Spinal cord (tissue), 10 donors: ENCODE data around the gene TSPAN7. TPM values are rescaled to one million over a fixed set of nuclear protein-coding genes. Genes with fewer than 3 reads are reported as not detected.

ENCODE experiments used
- DNase-seq, 6 donors: peaks; one replicate each; pipeline versions ENCODE4 v3.0.0 to v3.0.0-alpha.2; 2013 to 2015; ENCODE audit warnings: low spot score in 6 of 6, low read depth in 4 of 6
- H3K27ac ChIP-seq: one replicate; pipeline ENCODE4 v1.5.1; 2013; ENCODE audit warnings: low read depth, low read length, control low read depth
- H3K27me3 ChIP-seq: one replicate; pipeline ENCODE4 v1.6.1; 2013; ENCODE audit warnings: low read length; ENCODE audit not compliant: control insufficient read depth, insufficient read depth
- H3K36me3 ChIP-seq: one replicate; pipeline ENCODE4 v1.6.1; 2013; ENCODE audit warnings: low read length; ENCODE audit not compliant: control insufficient read depth, insufficient read depth
- H3K4me1 ChIP-seq: one replicate; pipeline ENCODE4 v1.6.1; 2013; ENCODE audit warnings: low read length; ENCODE audit not compliant: control insufficient read depth, insufficient read depth
- H3K4me3 ChIP-seq: one replicate; pipeline ENCODE4 v1.5.1; 2013; ENCODE audit warnings: low read depth, low read length, control low read depth
- H3K9me3 ChIP-seq: one replicate; pipeline ENCODE4 v1.6.1; 2013; ENCODE audit warnings: low read length; ENCODE audit not compliant: control insufficient read depth, insufficient read depth
- WGBS: methylation state at CpG from one replicate; pipeline ENCODE4 v1.1.5; 2013; ENCODE audit warnings: missing lambda C conversion rate; ENCODE audit not compliant: insufficient coverage; 5-methylcytosine and 5-hydroxymethylcytosine counted together
- long read RNA-seq, 4 donors: transcript quantifications; one replicate each; lab custom pipeline, GENCODE V29; 2026
- polyA plus RNA-seq, 2 donors: library from polyadenylated mRNA; unstranded; fragments of 120-200 nt; gene quantifications; one replicate each; pipeline ENCODE4 v1.2.1, GENCODE V29; 2013; ENCODE audit not compliant: insufficient read length in 2 of 2
- total RNA-seq, 2 donors: library from RNA; depleted of rRNA in 1 of 2; stranded (reverse); fragments of 120-200 nt in 1 of 2; fragments of >200 nt in 1 of 2; gene quantifications; one replicate each; pipeline versions ENCODE4 v1.2.3 to v1.2.4, GENCODE V29; 2013 to 2014
- donor health status: healthy.

Gene TSPAN7, protein sequence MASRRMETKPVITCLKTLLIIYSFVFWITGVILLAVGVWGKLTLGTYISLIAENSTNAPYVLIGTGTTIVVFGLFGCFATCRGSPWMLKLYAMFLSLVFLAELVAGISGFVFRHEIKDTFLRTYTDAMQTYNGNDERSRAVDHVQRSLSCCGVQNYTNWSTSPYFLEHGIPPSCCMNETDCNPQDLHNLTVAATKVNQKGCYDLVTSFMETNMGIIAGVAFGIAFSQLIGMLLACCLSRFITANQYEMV
- 100 to 1,000 TPM; 177 to 185 TPM for total RNA-seq
- polyA plus RNA-seq, result 100 to 1,000 TPM; 548 to 601 TPM
- long read RNA-seq, donor 1, transcript TSPAN7-203 (7 exons, 1,683 nt), result minor isoform, 15 of 385 reads
- long read RNA-seq, donor 1, transcript TSPAN7-202 (8 exons, 1,909 nt), result major isoform, 189 of 385 reads
- long read RNA-seq, donor 1, partial matches to known transcripts, result 181 of 385 reads
- long read RNA-seq, donor 1, other reads (novel, unspliced or antisense), result 0 of 385 reads
- long read RNA-seq, donor 2, transcript TSPAN7-202 (8 exons, 1,909 nt), result major isoform, 69 of 188 reads
- long read RNA-seq, donor 2, transcript TSPAN7-203 (7 exons, 1,683 nt), result minor isoform, 14 of 188 reads
- long read RNA-seq, donor 2, partial matches to known transcripts, result 105 of 188 reads
- long read RNA-seq, donor 2, other reads (novel, unspliced or antisense), result 0 of 188 reads
- long read RNA-seq, donor 3, transcript TSPAN7-202 (8 exons, 1,909 nt), result major isoform, 92 of 210 reads
- long read RNA-seq, donor 3, transcript TSPAN7-203 (7 exons, 1,683 nt), result minor isoform, 9 of 210 reads
- long read RNA-seq, donor 3, partial matches to known transcripts, result 109 of 210 reads
- long read RNA-seq, donor 3, other reads (novel, unspliced or antisense), result 0 of 210 reads
- long read RNA-seq, donor 4, transcript TSPAN7-202 (8 exons, 1,909 nt), result major isoform, 17 of 24 reads
- long read RNA-seq, donor 4, partial matches to known transcripts, result 7 of 24 reads
- long read RNA-seq, donor 4, other reads (novel, unspliced or antisense), result 0 of 24 reads

DNA sequence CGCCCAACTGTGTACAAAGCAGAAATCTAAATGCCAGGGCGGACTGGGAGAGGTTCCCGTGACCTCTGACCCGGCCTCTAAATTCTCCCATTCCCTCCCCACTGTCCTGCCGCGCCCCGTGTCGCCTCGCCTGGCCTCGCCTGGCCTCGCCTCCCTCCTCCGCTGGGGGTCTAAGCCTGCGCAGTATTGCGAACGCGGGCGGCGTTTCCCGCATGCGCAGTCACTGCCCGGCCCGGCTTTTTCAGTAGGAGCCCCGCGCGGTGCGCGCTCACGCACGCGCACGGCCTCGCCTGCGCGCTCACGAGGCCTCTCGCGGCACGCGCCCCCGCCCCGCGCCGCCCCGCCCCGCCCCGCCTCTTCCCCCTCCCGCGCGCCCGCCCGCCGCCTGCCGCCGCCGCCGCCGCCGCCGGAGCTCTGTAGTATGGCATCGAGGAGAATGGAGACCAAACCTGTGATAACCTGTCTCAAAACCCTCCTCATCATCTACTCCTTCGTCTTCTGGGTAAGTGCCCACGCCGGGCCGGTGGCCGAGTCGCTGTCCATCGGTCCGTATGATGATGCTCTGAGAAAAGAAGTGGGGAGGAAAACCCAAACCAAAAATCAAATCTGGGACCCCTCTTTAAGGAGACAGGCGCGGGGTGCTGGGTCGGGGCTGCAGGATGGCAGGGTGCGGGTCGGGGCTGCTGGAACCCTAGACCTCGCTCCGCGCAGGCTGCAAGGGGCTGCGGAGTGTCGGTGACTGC lies at the start of gene TSPAN7:
Gene TSPAN7 (plus strand): TSS at position 417 of the 743 bp plus-strand sequence. CDS start 5 bp downstream, at position 422.
- H3K36me3 ChIP-seq, result no peaks in the 10 kb centered on the region
- H3K27me3 ChIP-seq, result peaks cover 3% of the 10 kb centered on the region
- H3K4me1 ChIP-seq, result peaks cover 4% of the 10 kb centered on the region
- DNase-seq, result peak in 5 of 6 donors; percentile 46 to 95 (median 77)
- WGBS, result 23% methylated on average over 48 of the region's 78 CpGs
- H3K9me3 ChIP-seq, result no peaks in the 10 kb centered on the region
- H3K4me3 ChIP-seq, result peak within 1 kb of the TSS; percentile 75
- H3K27ac ChIP-seq, result peak within 1 kb of the TSS; percentile 67

DNA sequence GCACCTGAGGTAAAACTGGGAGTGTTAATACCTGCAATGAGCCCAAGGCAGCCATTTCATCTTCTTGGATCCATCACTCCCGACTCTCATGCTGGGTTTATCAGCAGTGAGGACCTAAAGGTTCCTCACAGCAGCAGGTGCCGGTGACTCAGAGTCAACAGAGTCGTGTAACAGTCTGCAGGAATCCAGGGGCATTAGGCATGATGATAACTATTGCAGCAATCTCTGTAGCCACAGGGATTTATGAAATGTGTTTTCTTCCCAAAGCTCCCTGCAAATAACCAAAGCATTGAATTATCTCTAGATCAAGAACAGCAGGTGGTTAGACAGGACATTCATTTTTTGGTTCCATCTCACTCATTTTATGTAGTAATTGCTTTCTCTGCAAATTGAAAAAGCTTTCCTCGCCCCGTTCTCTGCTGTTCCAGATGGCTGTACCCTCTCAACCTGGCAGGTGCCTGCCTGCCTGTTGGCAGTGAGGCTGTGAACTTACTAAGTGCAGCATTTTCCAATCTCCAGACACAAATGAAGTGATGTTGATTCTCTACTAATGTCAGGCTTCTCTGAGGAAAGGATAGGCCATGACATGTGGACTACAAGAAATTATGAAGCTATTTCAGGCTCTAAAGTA lies 48.1 kb upstream of the TSPAN7 start:
- WGBS, result 43% methylated on average over 3 of the region's 5 CpGs
- Histone ChIP-seq H3K27ac (no peak overlapping the region), H3K4me3 (no peak overlapping the region), H3K27me3 (no peaks in the 10 kb centered on the region), H3K36me3 (no peaks in the 10 kb centered on the region), H3K9me3 (no peaks in the 10 kb centered on the region), H3K4me1 (no peaks in the 10 kb centered on the region)
- DNase-seq, result peak in 2 of 6 donors; percentile 13 to 78

DNA sequence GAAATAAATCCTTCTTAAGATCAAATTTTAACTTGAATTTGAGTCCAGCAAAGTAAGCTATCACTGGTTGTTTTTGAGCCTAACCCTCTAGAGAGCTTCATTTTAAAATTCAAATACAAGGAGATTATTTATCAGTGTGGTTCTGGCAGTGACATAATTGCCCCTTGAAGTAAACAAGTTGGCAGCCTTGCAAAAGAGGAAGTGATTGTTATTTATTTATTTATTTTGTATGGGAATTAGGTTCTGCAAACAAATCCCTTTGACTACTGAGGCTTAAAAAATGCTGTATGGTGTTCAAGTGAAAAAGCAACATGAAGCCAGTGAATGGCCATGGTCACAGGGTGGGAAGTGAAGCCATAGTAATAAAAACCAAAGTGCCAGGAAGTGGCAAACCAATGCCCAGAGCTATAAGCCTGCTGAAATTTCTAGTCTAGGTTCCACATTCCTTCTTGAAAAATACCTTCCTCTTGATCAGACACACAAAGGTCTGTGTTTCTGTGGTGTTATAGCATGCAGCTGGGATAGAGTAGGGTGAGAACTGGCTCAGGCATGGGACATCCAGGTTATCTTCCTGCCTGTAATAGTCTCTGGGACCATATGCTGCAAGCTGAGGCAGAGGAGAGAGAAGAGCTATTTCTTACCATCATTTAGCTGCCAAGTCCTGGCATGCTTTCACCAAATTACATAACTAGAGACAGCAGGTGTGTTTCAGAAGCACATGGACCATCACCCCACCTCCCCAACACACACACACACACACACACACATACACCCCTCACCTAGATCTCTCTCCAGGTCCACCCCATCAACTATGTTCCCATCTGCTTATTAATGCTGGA lies 47.1 kb upstream of the TSPAN7 start:
- no peak overlapping the region for H3K27ac ChIP-seq
- DNase-seq, result peak in 2 of 6 donors; percentile 43 to 53
- H3K4me1 ChIP-seq, result no peaks in the 10 kb centered on the region
- H3K9me3 ChIP-seq, result no peaks in the 10 kb centered on the region
- H3K27me3 ChIP-seq, result no peaks in the 10 kb centered on the region
- no peak overlapping the region for H3K4me3 ChIP-seq
- H3K36me3 ChIP-seq, result no peaks in the 10 kb centered on the region

DNA sequence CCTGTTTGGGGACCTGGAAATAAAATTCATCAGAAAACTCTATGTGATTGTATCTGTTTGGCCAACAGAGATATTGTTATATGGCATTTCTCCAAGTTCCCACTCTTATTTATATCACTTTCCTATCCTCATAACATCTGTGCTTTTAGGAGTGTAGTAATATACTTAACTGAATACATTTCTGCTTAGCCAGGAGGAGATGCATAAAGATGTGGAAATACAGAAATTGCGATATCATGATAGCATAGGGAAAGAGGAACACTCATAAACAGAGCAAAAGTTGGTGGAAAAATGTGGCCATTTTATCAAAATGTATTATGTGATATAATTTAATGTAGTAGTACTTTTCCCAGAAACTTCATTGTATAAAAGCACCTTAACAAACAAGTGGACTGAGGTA lies 46.1 kb upstream of the TSPAN7 start:
- no peaks in the 10 kb centered on the region for H3K36me3 ChIP-seq
- no peak overlapping the region for H3K27ac ChIP-seq
- H3K4me3 ChIP-seq, result no peak overlapping the region
- no peaks in the 10 kb centered on the region for H3K27me3 ChIP-seq
- WGBS, result no CpG with 5 or more reads among the region's 1 CpG
- no peaks in the 10 kb centered on the region for H3K4me1 ChIP-seq
- DNase-seq, result peak in 1 of 6 donors; percentile 8
- H3K9me3 ChIP-seq, result no peaks in the 10 kb centered on the region

DNA sequence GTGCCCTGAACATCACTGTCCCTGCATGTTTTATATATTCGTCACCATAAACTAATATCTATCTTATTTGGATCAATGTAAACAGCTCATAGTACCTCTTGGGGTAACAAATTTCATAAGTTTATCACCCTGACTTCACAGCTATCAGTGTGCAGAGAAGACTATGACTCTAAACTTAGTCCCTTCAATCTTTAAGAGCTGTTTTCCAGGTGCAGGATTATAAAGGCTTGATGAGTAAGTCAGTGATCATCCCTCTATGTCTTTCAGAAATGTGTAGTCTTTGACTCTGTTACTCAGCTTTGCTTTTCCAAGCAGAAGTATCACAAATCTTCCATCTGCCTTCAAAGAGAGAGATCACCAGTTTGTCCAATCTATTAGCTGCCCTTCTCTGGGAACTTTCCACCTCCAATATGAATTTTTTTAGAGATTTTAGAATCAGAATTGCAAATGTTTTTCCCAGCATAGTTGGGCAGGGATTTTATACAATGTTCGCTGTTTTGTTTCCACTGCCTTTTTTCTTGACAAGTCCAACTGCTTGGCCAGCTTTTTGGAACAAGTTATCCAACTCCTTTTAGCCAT lies 45.1 kb upstream of the TSPAN7 start:
- H3K4me1 ChIP-seq, result no peaks in the 10 kb centered on the region
- DNase-seq, result no peak
- H3K36me3 ChIP-seq, result no peaks in the 10 kb centered on the region
- WGBS, result 100% methylated on average over 1 of the region's 2 CpGs
- no peaks in the 10 kb centered on the region for H3K9me3 ChIP-seq
- no peak overlapping the region for H3K4me3 ChIP-seq
- H3K27ac ChIP-seq, result no peak overlapping the region
- H3K27me3 ChIP-seq, result no peaks in the 10 kb centered on the region

DNA sequence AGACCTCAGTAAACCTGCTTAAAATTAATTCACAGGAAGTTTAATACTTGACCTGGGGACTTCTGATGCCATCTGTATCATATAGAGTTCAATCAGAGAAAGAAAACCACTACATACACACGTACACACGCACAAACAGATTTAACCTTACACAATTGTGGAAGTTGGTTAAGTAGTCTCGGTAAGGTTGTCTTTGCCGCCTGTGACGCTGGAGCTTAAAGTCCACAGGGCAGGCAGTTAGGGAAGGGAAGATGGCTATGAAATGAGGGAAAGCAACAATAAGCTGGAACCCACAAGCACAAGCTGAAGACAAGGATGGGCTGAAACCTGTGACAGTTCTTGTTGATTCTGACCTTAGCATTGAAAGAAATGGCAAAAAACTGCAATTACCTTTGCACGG lies 41.7 kb upstream of the TSPAN7 start:
- Histone ChIP-seq H3K4me1 (no peaks in the 10 kb centered on the region), H3K36me3 (no peaks in the 10 kb centered on the region), H3K27me3 (no peaks in the 10 kb centered on the region), H3K9me3 (no peaks in the 10 kb centered on the region), H3K4me3 (no peak overlapping the region), H3K27ac (no peak overlapping the region)
- 77% methylated on average over 3 of the region's 6 CpGs for WGBS
- no peak for DNase-seq

DNA sequence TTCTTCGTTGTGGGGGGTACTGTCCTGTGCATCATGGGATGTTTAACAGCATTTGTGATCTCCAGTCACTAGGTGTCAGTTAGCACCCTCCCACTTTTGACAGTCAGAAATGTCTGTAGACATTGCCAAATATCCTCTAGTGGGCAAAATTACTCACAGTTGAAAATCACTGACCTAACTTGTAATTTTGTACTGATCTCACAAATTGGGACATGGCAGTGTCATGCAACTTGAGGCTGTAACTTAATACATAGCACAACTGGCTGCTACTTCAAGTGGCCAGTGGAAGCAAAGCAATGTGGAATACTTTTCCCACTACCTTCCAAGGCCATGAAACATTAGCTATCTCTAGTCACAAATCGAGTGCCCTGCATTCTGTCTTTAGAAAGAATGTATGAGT lies 23.2 kb upstream of the TSPAN7 start:
- H3K27me3 ChIP-seq, result no peaks in the 10 kb centered on the region
- DNase-seq, result no peak
- no peaks in the 10 kb centered on the region for H3K9me3 ChIP-seq
- WGBS, result no CpG with 5 or more reads among the region's 2 CpGs
- H3K4me3 ChIP-seq, result no peak overlapping the region
- H3K4me1 ChIP-seq, result no peaks in the 10 kb centered on the region
- no peaks in the 10 kb centered on the region for H3K36me3 ChIP-seq
- H3K27ac ChIP-seq, result no peak overlapping the region

DNA sequence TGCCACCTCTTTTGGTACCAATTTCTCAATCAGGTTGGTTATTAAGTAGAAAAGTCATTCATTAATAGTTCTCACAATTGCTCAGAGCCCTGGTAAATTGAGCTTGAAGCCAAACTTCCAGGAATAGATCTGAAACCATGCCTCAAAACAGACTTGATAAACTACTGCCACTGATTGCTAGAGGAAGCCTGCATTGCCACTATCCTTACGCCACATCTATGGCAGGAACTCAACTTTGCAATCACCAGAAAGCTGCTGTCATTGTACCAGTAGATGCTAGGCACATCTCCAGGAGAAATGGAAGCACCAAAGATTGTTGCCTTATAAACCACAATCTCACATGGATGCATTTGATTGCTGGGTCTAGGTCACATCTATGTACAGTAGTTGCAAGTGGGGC lies 21.6 kb upstream of the TSPAN7 start:
- DNase-seq, result no peak
- Histone ChIP-seq H3K27ac (no peak overlapping the region), H3K4me1 (no peaks in the 10 kb centered on the region), H3K27me3 (no peaks in the 10 kb centered on the region), H3K4me3 (no peak overlapping the region), H3K9me3 (no peaks in the 10 kb centered on the region), H3K36me3 (no peaks in the 10 kb centered on the region)
- WGBS, result 63% methylated on average over 1 of the region's 1 CpG
